ENCODE measurements around the gene GK.
"Not testable (repeated sequence)": the region's sequence is repeated elsewhere in the genome, so short reads cannot be mapped to it uniquely, and the experiment has no call there.

GK gene

DNA sequence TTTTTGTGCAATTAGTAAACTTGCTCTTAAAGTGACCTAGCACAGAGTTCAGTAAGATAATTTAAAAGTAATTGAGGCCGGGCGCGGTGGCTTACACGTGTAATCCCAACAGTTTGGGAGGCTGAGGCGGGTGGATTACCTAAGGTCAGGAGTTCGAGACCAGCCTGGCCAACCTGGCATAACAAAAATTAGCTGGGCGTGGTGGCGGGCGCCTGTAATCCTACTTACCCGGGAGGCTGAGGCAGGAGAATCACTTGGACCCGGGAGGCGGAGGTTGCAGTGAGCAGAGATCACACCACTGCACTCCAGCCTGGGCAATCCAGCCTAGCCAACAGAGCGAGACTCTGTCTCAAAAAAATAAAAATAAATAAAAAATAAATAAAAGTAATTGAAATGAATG is 1.2 kb downstream of the GK start:
- not testable (repeated sequence) for DNase-seq (ENCODE audit: low read depth)

DNA sequence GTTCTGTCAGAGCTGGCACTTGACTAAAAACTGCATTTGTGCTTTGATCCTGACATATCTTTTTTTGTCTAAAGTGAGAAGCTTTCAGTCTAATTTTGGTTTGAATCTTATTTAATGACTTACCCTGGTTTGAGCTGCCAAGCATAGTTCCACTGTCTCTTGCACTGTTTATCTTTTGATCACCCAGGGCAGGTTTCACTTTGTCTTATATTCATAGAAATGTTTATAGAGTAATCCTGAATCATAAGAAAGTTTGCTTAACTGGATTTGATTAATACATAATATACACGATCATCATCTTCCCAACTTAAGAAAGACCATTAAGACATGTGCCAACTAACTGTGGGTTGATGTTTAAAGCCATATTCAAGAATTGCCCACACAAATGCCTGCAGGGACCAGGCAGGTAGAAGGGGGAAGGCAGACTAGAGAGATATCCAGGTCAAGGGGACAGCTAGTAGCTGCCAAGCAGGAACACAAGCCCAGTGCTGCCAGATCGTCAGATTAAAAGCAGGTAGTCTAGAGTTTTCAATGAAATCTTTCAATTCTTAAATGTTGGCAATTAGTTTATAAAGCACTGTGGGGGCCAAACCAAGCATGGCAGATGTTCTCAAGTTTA is 1.9 kb downstream of the GK start:
- no peak for DNase-seq (ENCODE audit: low read depth)

- no peak for DNase-seq (ENCODE audit: low read depth)
Measured at GRCh38 chrX:30655991-30656390, 2.8 kb downstream of the GK start.

DNA sequence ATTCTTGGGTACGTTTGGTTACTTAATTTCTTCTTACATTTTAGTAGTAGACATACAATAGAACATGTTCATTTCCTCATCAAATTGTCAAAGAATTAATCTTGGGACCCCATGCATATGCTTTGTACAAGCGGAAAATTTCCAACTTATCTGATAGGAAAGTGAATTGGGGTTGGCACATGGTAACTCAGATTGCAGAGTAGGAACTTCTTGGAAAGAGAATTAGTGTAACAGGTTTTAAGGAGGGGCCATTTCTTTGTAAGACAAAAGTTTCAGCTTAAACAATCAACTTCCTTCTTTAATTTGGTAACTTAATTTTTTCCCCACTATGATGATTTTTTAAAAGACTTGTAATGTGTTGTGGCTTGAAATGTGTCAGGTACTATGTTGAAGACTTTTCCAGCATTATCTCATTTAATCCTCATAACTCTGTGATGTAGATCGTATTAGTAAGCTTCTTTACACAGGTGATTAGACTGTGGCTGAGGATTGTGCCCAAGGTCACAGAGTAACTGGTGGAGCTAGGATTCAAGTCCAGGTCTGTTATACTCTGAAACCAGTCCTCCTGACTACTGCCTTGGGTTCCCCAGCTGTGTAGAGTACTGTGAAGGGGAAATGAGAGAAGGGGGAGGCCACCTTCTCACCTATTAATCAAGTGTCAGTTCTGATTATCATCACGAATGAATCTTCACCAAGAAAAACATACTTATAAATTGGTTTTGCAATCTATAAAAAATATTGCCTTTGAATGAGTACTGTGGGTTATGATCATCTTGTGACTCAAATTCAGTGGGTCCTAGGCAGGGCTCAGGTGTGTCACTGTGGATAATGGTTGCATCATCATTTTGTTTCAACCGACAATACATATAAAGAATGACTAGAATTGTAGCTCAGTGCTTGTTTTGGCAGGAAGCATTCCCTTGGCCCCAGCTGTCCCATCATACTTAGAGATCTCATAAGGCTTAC is 4.3 kb downstream of the GK start:
- no peak for DNase-seq (ENCODE audit: low read depth)

- no peak for DNase-seq (ENCODE audit: low read depth)
Measured at GRCh38 chrX:30659421-30659820, 6.2 kb downstream of the GK start.

- DNase-seq (ENCODE audit: low read depth), result no peak
Measured at GRCh38 chrX:30661228-30661627, 8.0 kb downstream of the GK start.

DNA sequence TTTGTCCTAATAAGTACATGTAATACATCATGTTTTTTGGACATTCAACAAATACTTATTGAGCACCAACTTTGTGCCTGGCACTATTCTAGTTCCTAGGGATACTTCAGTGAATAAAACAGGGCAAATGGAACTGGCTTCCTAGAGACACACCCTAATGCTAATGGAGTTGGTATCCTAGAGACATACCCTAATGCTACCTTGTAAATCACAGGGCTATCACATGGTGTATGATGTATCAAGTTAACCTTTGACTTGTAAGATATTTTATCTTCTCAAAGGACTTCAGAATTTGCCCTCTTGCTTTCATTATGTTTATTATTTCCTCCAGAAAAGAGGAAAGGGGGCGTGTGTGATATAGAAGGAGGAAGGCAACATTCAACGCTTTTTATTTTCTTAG is 10.1 kb downstream of the GK start:
- no peak for DNase-seq (ENCODE audit: low read depth)

GRCh38 chrX:30665471-30665870 is 12.2 kb downstream of the GK start:
- no peak for DNase-seq (ENCODE audit: low read depth)

DNA sequence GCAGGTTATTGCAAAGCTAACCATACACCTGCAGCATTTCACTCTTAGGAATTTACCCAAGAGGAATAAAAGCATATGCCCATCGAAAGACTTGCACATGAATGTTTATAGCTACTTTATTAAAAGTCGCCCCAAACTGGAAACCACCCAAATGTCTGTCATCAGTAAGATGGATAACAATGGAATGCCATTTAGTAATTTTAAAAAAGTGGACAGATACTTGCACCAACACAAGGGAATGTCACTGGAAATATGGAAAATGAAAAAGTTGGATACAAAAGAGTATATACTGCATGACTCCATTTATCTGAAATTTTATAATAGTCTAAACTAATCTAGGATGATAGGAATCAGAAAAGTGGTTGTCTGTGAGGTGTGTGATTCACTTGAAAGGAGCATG is 12.9 kb downstream of the GK start:
- DNase-seq (ENCODE audit: low read depth), result no peak

GRCh38 chrX:30668581-30668980 is 15.4 kb downstream of the GK start:
- DNase-seq (ENCODE audit: low read depth), result no peak

DNA sequence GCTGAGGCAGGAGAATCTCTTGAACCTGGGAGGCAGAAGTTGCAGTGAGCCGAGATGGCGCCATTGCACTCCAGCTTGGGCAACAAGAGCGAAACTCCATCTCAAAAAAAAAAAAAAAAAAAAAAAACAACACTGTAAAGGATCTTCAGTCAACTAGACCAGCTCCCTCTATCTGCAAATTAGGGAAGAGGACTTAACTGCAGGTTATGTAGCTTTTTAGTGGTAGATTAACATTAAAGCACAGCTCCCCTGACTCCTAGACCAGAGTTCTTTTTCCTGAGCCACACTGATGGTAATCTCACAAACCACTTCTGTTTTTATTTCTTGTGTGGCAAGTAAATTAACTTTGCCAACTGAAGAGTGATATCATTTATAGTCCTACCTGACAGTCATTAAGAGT is 18.0 kb downstream of the GK start:
- not testable (repeated sequence) for DNase-seq (ENCODE audit: low read depth)

GRCh38 chrX:30673127-30673796 is 20.0 kb downstream of the GK start:
- DNase-seq (ENCODE audit: low read depth), result no peak

DNA sequence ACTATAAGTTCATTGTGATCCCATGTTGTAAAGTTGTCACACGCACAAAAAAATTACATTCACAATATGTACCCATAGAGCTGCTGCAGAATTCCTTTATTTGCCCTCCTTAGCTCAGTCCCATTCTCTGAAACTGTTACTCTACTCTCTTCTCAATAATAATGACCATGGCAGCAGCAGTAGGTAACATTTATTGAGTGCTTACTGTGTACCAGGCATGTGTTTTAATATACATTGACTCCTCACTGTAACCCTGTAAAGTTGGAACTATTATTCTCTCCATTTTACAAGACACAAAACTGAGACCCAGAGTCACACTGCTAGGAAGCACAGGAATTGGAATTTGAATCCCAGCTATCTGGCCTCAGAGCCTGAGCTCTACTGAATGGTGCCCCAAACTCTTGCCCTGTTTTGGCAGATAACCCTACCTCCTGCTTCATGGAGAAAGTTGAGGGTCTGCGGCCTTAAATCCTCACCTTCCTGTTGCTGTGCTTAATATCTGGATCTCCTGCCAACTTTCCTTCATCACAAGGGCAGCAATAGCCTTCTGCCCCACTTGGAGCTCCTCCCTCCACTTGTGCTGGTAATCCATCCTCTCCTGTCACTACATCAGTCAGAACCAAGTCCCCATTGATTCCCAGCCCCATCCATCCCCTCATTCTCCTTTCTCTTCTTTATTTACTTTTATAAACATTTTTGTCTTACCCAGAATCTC is 20.8 kb downstream of the GK start:
- DNase-seq (ENCODE audit: low read depth), result no peak

DNA sequence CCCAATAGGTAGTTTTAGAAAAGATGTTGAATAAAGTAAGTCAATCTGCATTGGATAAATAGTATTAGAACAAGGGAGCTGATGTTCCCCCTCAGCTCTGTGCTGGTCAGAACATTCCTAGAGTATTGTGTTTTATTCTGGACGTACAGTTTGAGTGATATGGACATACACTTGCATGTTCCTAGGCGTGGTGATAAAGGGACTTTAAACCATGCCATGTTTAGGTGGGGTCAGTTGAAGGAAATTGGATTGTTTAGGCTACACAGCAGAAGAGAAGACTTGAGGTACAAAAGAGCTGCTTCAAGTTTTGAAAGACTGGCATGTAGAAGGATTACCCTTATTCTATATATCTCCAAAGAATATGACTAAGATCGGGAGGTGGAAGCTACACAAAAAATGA is 21.6 kb downstream of the GK start:
- DNase-seq (ENCODE audit: low read depth), result no peak

GRCh38 chrX:30679369-30679768 is 26.1 kb downstream of the GK start:
- no peak for DNase-seq (ENCODE audit: low read depth)

GRCh38 chrX:30680618-30681017 is 27.4 kb downstream of the GK start:
- DNase-seq (ENCODE audit: low read depth), result no peak

DNA sequence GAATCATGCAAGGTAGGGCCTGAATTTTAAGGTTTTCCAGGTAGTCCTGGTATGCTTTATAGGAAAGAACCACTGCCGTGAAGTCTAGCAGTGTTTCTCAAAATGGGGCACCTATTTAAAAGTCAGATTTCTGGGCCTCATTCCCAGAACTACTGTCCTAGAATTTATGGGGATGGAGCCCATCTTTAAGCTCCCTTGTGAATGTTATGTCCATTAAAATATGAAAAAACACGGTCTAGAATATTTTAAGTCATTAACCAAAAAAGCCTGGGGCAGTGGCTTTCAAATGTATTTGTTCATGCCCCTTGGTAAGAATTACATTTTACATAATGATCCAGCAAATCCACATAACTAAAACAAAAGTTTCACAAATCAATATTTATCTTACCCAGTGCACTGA is 35.4 kb downstream of the GK start:
- no peak for DNase-seq (ENCODE audit: low read depth)

GRCh38 chrX:30689116-30689515 is 35.9 kb downstream of the GK start:
- DNase-seq (ENCODE audit: low read depth), result no peak

GRCh38 chrX:30690330-30690729 is 37.1 kb downstream of the GK start:
- DNase-seq (ENCODE audit: low read depth), result no peak

- DNase-seq (ENCODE audit: low read depth), result no peak
Measured at GRCh38 chrX:30693999-30694650, 40.9 kb downstream of the GK start.

DNA sequence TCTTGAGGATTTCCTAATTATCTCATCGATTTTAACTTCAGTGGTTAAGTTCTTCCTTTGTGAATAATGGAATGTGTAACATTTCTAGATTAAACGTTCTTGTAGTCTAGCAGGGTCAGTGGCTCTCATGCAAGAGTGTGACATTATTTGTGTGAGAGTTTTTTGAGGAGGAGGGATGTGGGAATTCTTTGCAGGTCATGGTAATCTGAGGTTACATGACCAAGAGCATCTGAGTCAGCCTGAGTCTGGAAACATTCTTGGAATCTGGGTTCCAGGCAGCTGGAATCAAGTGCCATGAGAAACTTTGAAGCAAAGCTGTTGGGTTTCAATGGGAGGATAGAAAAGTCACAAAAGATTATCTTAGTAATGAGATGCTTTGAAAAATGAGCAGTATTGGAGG is 49.5 kb downstream of the GK start:
- DNase-seq (ENCODE audit: low read depth), result no peak

DNA sequence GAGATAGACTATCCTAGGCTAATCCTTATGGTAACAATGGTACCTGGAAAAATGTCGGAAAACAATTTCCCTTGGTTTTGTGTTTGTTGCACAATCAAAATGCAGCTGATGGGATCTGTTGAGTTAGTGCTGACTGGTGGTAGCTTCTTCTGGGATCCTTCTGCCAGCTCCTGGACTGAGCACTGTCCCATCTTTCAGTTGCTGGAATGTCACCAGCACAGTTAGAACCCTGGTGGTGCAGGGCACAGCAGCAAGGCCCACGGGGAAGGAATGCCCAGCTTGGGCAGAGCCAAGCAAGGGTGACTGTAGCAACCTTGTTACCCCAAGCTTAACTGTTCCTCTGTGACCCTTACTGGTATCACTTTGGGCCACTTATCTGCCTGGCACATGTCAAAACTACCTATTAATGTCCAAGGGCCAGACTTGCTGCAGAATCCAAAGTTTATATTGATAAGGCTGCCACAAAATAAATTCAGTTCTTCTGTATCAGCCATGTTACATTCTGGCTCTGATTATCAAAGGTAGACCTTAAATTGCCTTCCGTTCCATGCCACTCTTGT is 53.1 kb downstream of the GK start:
- DNase-seq (ENCODE audit: low read depth), result no peak
